ENCODE data around the gene SECISBP2.

Gene SECISBP2

DNA sequence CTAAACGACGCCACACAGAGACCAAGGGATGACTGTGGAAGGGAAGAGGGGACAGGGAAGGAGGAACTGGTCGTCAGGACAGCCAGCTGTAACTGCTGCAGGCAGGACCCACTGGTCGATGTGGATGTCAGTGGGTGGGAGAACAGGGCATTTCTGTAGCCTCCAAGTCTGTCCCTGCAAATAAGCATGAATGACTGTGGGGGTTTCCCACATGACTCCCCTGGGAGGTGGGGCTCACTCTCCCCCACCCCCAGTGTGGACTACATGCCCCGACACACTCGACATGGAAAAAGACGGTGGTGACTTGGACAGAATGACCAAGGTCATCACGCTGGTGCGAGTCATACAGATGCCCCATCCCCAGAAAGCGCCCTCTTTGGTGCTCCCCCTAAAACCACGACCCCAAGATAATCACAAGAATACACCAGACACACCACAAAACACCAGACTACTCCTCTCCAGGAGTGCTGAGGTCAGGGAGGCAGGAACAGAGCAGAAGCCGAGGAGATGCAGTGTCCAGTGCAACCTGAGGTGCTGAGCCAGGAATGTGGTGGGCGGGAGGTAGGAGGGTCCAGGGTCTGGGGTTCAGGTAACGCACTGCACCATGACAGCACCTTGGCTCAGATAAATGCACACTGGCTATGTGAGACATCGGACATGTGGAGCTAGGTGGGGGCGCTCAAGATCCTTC lies 64.9 kb downstream of the SECISBP2 start:
- no peak for DNase-seq

DNA sequence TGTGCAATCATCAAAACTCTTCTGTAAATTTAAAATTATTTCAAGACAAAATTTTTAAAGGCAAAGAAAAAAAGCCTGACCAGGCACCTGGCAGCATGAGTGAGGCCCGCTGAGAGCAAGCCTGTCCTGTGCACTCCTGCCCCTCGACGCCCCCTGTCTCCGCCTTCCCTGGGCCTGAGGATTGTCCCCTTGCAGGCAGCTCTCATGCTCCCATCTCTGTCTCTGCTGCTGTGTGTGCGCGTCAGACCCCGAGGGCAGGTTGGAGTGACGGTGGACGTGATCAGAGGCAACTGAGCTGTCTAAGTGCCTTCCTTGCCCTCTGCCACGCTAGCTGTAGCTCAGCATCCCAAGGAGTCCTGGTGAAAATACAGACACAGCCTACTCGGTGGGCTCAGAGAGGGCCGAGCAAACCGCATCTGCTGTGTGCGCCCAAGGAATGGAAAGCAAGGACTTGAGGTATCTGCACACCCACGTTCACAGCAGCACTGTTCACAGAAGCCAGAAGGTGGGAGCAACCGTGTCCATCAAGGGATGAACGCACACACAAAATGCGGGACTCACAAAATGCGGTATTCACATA lies 65.5 kb downstream of the SECISBP2 start:
- DNase-seq, result no peak

DNA sequence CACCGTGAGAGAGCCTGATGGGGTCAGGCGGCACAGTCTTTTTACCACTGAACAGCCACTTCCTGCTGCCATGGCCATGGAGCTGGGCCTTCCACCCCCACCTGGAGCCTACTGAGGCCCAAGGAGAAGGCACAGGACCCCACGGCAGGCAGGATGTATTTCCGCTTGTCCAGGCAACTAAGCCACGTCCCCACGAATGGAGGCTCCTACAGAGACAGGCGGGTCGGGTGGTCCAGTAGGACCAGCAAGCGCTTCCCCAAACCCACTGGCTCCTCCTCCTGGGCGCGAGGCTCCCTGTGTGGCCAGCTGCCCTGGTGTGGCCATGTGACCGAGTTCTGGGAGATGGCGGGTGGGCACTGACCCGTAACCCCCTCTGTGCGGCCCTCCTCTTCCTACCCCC lies 66.5 kb downstream of the SECISBP2 start:
- no peak for DNase-seq

DNA sequence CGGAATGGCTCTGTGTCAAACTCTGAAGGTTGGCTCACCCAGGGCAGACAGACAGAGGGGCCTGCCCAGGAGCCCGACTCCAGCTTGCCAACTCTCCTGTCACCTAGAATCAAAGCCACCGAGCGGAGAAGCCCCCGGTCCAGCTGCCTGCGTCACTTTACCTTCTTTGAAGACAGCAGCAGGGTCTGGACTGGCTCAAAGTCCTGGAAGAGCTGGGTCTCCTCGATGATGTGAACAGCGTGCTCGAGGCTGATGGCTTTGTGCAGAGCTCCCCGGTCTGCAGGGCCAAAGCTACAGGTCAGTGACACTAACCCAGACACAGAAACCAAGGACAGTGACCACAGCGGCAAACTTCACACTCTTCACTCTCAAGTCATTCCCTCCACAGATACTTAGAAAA lies 67.9 kb downstream of the SECISBP2 start:
- no peak for DNase-seq

DNA sequence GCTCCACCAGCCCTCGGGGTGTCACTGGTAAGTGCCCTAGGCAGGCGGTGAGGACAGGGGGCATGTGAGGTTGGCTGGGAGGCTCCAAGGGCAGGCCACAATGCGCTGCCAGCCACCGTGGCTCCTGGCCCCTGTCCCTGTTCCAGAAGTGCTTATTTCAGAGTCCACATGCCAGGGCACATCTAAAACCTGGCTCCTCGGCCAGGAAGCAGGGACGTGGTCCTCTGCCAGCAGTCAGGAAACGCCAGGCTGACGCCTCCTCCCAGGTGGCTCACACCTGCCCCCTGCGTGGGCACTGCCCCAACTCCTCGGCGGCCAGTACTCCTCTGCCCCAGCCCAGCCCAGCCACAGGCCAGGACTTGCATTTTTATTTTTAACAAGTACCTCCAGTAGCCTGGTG lies 68.5 kb downstream of the SECISBP2 start:
- no peak for DNase-seq

DNA sequence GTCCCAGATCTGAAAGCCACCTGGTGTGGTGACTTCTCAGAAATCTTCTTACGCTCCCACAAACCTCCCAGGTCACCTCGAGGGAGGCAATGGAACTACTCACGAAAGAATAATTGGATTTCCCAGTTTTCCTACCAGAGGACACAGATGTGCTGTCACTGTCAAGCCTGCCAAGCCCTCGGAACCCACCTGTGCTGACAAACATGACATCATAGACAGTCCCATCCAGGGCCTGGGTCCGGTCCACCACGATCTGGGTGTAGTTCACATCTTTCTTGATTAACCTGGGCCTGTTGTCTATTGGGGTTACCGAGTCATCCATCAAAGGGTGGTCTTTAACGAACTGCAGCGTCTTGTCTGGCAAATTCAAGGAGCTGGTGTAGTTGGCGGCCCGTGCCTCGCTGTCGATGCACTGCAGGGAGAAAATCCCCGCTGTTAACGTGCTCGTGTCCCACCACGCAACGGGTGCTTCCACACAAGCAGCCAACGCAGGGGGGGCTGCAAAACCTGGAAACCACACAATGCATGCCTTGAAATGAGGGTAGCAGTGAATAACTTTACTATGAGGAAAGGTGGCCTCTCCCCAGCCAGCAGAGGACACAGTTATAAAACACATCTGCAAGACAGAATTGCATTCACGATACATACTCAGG lies 69.0 kb downstream of the SECISBP2 start:
- no peak for DNase-seq

DNA sequence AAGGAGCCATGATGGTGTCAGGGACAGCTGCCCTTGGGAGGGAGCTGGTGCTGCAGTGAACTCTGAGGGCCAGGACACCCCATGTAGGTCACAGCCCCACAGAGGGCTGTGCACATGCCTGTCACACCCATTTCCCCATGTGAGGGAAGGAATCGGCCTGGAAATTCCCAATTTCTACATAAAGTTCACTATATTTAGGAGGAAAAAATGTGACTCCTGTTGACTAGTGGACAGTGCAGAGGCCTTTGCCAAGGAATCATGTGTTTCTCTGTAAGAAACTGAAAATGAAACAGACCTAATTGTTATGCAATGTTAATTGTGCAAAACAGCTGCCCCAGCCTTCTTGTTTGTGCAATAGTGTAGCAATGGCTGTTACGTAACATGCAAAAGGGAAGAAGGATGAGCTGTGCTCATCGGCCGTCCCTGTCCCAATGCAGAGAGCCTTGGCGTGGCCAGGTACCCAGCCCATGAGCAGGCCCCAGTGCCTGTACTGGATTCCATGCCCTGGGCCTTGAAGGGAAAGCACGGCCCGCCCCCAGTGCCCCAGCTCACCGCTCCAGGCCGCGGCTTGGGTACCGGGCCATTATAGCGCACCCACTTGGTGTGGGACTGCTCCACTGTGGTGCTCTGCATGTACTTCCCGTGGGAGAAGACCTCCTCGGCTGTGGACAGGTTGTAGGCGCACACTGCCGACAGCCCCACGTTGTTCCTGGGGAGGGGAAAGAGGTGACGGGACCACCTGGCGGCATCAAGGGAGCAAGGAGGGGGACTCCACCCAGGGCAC lies 70.0 kb downstream of the SECISBP2 start:
- DNase-seq, result peak; percentile 63

DNA sequence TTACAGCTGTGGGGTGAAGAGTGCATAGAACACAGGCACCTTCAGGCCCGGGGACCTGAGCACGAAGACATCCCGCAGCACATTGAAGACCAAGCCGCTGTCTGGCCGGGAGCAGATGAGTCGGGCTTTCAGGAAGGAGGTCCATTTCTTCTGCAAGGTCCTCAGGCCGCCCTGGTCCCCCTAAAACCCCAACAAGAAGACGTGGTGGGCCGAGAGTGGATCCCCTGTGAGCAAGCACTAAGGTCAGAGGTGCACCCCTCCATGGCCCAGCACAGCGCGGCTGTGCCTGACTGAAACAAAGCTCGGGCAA lies 70.5 kb downstream of the SECISBP2 start:
- no peak for DNase-seq

DNA sequence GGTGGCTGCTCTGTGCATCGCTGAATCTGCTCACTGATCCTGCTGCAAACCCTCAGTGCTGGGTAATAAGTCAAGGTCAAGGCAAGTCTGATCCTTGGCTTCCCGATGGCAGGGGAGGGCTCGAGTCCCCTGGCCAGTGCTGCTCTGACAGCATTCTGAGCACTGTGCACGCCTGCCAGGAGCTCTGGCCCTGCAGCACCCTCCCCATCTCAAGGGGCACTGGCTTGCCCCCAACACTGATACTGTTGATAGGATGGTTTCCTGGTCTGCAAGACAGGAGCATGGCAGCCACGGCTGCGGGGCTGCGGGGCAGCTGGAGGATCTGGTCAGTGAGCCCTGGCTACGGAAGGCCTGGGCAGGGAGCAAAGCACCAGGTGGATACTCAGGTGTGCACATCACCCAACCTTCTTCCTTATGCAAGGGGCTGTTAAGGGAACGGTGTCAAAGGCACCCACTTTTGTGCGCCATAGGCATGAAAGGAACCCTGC lies 71.8 kb downstream of the SECISBP2 start:
- no peak for DNase-seq

DNA sequence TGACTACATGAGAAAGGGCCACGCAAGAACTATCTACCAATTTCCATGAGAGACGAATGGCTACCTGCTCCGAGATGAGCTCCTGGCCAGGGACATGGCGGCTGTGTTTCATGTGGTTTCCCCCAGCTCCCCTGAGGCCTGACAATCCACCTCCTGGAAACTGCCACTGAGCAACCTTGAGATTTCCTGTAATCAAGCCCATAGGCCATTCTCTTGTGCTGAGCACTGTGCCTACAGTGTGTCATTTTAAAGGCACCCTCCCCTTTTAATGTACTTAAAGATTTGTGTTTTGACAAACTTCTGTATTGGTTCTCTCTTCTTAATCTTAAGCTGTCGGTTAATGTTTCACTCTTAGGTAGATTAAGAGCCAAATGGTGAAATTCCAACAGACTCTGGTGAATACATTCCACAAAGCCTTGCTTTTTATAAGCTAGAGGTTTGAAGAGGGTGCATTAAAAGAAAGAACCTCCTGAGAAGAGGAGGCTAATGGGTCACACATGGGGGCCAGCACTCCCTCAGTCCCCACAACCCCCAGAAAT lies 72.3 kb downstream of the SECISBP2 start:
- DNase-seq, result no peak

DNA sequence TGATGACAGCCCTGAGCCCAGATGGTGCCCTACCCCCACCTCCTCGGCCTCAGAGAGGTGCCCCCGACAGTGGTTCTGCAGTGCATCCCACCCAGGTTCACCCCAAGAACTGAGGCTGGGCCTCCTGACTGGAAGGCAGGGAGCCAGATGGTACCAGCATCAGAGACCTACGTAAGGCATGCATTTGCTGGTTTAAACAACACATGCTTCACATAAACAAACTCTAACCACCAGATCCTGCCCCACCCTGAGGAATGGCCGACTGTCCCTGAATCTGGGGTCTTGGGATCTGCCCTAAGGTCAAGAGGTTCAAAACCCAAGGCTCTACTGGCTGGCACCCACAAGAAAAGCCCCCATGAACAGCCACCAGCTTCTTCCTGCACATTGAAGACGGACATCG lies 73.3 kb downstream of the SECISBP2 start:
- no peak for DNase-seq

DNA sequence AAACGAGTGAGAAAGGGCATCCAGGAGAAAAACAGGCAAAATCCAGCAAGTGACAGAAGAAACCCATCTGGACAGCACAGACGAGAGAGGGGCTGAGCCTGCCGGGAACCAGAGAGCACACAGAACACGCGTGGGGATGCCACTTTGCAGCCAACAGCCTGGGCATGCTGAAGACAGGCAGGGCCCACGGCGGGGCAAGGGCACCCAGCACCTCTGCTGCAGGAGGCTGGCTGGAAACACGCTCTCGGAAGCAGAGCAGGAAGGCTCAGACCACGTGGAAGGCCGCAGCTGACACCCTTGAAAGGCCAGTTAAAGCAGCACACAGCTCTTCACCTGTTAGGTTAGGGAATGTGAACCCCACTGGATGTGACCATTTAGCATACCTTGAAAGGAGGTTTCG lies 76.1 kb downstream of the SECISBP2 start:
- no peak for DNase-seq

DNA sequence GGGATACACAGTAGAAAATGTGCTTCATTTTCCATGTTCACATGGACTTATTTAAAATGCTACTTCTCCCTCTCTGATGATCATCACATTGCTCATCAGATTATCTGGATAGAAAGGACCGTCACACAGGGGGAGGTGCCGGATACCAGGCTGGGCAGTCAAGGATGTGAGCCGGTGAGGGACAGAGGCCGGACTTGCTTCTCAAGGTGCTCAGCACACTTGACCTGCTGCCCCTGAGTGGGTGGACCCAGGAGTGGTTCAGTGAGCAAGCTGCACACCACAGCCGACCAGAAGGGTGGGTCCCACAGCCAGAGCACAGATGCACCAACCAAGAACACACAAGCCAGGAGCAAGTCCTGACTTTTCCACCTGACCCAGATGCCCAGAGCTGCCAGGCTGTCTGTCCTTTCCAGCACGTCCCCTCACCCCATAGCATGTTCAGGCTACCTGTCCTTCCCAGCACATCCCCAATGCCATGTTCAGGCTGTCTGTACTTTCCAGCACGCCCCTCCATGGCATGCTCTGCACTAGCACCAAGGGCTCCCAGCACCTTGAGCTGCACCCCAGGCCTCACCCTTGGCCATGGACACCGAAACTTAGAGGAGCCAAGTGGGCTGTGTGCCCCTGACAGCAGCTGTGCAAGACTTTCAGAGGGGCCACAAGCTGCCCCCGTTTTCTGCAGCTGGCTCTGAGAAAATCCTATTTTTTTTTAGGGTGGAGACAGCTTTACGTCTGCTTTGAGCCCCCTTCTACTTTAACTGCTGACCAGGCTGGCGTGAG lies 77.8 kb downstream of the SECISBP2 start:
- DNase-seq, result no peak

DNA sequence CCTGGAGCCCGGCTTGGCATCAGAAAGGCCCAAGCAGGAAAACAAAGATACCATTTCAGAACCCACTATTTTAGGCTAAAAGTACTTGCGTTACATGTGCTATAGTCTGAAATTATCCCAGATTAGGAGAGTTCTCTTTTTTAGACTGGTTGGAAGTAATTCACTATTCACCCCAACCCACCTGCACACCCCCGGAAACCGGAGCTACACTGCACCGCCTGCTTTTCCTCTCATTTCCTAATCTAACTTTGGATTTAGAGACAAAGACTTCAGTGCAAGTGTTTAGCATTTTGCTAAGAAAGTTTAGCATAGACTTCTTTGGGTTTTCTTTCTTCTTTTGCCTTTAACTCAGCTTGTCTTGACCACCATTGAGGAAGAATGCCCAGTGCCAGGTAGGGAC lies 79.2 kb downstream of the SECISBP2 start:
- DNase-seq, result no peak

DNA sequence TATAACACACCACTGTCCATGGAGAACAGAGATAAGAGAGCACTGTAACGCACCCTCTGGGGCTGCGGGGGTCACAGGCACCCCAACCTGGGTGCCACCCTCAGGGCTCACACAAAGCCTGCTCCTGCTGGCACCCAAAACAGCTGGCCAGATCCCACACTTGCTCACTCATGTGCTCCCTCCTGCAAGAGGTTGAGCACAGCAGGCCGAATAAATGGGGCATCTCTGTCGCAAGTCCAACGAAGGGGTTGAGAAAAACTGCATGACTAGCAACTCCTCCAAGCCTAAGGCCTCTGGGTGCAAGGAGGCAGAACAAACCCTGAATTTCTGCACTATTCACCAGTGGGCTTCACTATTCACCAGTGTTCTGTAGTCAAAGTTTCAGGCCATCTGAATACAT lies 80.3 kb downstream of the SECISBP2 start:
- DNase-seq, result no peak

DNA sequence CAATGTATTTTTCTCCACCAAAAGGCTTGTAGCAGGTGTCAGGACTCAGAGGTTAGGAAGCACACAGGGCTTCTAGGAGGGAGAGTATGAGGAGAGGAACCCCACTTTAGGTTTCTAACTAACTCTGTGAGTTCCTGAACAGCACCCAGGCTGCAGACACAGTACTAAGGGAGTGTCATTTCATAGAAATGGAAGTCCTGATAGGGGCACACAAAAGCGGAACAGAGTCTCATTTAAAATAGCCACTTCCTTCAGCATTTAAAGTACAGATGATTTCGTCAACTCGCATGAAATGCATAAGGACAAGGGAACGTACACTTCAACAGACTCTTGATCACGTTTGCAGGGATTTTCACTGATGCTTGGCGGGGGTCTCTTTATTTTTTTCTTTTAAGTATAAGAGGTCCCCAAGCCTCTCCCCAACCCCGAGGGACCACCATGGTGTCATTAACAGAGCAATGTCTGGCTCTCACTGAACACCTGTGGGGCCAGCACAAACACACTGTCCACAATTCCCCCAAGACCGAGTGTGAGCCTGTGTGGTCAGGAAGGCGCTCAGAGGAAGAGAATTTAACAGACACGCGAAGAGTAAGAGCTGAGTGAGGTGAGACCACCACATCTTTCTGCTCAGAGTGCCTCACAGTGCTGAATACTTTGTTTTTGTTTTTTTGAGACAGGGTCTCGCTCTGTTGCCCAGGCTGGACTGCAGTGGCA lies 82.3 kb downstream of the SECISBP2 start:
- peak; percentile 61 for DNase-seq

DNA sequence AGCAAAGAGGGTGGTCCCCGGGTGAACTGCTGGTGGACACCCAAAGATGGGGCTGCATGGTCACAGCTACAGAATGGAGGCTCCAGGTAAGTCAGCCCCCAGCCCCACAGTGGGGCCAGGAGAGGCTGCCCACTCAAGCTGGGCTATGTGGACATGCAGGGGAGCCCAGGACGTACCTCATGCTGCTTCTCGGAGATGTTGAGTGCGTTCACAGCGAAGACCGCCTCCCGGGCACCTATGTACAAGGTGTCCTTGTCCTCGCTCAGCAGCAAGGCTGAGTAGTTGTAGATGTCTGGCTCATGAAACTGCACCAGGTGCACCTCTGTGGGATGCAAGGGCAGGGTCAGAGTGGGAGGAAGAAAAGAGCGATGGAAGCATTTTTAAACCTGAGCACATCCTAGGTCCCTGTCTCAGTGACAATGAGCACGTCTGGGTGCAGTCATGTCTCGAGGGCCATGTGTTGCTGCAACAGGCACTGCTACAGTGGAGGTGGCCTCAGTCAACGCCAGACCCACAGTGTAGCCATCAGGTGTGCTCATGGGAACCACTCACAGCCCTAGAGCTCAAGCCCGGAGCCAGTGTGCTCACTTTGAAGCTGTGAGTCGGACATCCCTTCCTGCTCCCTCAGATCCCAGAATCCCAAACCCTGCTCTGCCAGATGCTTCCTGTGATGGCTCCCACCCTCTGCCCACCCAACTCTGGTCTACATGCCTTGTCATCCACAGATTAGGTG lies 84.6 kb downstream of the SECISBP2 start:
- no peak for DNase-seq

DNA sequence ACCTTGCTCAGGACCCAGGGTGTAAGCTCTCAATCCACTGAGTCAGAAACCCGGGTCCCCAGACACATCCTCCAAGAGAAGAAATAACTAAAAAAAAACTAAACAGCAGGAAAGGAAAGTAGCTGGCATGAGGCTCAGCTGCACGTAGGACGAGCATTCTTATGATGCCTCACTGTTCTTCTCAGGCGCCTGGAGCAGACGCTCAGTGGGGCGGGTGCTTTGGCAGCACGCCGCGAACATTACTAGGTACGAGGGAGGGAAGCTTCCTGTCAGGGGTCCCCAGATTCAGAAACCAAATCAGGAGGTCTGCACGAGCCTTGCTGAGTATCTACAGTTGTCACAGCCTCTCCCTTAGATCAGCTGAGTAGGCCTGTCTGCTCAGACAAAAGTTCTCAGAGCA lies 85.8 kb downstream of the SECISBP2 start:
- no peak for DNase-seq

DNA sequence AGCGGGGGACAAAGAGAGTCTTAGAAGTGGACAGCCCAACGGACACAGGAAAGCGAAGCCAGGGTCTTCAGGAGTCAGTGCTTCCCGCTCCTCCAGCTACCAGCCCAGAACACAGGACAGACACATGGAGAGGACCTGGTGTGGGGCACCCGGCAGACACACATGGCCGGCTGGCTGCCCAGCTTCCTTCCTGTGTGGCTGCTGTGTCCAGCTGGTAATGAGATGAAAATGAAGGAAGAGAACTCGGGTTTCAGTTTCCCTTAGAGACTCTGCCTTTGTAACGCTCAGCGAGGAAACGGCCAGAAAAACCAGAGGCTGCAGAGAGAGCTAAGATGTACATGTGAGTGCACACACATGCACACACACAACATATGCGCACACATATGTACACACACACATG lies 87.5 kb downstream of the SECISBP2 start:
- no peak for DNase-seq

DNA sequence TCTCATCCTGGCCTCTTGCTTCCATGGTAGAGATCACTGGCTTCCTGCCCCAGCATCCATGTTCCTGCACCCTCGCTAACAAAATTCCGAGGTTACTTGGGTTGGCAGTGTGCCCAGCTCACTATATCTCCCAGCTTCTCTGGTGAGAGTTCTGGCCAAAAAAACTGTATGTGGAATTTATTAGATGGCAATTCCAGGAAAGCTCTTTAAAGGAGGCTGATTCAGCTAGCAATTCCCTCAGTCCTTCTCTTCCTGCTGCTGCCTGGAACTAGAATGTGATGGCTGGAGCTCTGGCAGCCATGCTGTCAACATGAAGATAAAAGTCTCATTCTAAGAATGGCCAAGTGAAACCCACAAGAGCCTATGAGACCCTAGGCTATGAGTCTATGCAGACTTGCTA lies 88.8 kb downstream of the SECISBP2 start:
- no peak for DNase-seq

DNA sequence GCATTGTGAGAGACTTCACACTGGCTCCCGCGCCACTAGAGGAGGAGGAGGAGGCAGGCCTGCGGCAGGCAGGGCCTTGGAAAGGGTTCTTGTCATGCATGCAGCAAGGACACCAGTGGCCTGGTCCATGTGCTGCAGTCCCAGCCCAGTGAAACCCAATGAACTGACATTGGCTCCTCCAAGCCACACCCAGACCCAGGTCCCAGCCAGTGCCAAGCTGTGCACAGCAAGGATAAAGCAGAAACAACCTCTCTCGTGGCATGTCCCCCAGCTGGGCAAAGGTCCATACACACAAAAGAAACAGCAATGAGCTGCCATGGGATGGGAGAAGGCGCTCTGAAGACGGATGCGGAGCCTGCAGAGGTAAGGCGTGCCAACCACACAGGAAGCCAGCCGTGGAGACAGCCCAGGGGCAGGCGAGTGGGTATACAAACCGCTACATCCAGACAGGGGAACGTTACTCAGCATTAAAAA lies 90.4 kb downstream of the SECISBP2 start:
- no peak for DNase-seq

All from SIG-M5 (cell line).